GM10847 (cell line): ENCODE results near the gene CD2BP2.

Experiments
- POLR2A ChIP-seq: IDR thresholded peaks from 2 replicates; pipeline ENCODE4 v1.6.1; 2011; ENCODE audit not compliant: insufficient read length; ENCODE audit errors: extremely low read depth

Gene CD2BP2

DNA sequence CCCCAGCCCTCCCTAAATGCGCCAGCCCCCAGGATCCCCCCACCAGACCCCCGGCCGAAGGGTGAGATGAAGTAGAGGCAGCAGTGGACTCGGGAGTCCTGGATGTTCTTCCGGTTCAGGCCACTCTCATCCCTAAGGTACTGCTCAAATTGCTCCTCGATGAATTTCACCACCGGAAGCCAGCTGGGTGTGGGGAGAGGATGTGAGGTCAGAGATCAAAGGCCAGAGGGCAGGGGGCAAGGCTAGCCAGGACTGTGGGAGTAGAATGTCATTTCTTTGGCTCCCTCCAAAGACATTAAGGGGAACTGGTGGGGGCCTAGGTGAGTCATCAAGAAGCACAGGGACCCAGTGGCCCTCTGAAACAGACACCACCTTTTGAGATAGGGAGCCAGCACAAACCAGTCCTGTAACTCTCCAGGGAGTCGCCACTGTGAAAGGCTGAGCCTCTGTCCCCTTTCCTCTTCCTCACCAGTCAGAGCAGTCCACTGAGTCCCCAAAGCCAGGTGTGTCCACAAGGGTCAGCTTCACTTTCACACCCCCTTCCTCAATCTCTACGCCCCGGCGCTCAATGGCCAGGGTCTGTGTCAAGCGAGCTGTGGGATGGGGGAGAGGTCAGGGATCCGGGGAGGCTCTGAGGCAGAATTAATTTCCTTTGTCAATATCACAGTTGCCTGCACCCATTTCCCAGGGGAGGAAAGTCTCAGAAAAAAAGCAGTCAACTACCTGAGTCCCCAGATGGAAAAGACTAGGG lies 26.4 kb upstream of the CD2BP2 start:
- no peak for TF ChIP-seq POLR2A

GRCh38 chr16:30380803-30381208 lies 25.7 kb upstream of the CD2BP2 start:
- TF ChIP-seq POLR2A, result no peak

GRCh38 chr16:30380072-30380802 lies 25.1 kb upstream of the CD2BP2 start:
- TF ChIP-seq POLR2A, result no peak

DNA sequence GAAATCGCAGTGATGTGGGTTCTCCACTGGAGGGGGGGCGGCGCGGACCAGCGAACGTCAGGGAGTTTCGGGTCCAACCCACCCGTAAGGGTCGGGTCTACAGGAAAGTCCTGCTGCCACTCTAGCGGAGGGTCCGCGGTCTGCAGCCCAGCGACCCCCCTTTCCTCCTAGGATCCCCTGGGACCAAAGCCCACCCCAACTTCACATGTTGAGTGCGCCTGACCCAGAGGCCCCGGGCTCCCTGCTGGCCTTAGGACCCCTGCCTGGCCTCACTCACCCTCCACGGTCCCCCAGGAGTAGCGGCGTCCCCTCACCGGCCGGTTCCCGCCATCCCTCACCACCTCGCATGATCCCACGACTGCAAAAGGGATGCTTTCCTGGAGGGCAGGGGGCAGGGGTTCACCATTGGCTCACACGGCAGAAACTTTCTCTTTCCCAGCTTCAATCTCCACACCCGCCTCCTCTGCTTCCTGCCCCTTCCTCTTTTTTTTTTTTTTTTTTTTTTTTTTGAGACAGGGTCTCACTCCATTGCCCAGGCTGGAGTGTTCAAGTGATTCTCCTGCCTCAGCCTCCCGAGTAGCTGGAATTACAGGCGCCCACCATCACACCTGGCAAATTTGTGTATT lies 24.2 kb upstream of the CD2BP2 start:
- TF ChIP-seq POLR2A, result no peak

GRCh38 chr16:30378236-30379157 lies 23.4 kb upstream of the CD2BP2 start:
- TF ChIP-seq POLR2A, result peak; percentile 73

- TF ChIP-seq POLR2A, result peak; percentile 46
Measured at GRCh38 chr16:30377812-30378235, 22.7 kb upstream of the CD2BP2 start.

GRCh38 chr16:30377050-30377811 lies 22.1 kb upstream of the CD2BP2 start:
- TF ChIP-seq POLR2A, result no peak

DNA sequence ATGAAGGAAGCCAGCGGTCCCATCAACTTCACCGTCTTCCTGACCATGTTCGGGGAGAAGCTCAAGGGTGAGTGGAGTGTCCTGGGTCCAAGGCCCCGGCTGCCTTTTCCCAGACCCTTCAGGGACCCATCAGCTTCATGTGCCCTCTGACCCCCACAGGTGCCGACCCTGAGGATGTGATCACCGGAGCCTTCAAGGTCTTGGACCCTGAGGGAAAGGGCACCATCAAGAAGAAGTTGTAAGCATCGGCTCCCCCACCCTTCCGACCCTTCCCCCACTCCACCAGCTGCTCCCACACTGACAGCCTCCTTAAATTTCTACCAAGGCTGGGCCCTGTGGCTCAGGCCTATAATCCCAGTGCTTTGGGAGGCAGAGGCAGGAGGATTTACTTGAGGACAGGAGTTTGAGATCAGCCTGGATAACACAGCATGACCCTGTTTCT lies 21.4 kb upstream of the CD2BP2 start:
- TF ChIP-seq POLR2A, result no peak

DNA sequence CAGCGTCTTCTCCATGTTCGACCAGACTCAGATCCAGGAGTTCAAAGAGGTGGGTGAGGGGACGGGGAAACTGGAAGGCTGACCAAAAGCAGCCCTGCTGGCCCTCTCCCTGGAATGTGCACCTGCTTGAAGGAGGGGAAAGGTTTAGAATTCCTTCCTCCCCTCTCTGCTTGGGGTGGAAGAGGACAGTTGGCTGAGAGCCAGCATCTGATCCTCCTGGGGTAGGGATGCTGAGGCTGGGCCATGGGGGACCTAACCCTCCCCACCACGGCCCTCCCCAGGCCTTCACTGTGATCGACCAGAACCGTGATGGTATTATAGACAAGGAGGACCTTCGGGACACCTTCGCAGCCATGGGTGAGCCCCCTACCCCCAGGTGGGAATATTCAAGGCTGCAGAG lies 20.8 kb upstream of the CD2BP2 start:
- no peak for TF ChIP-seq POLR2A

DNA sequence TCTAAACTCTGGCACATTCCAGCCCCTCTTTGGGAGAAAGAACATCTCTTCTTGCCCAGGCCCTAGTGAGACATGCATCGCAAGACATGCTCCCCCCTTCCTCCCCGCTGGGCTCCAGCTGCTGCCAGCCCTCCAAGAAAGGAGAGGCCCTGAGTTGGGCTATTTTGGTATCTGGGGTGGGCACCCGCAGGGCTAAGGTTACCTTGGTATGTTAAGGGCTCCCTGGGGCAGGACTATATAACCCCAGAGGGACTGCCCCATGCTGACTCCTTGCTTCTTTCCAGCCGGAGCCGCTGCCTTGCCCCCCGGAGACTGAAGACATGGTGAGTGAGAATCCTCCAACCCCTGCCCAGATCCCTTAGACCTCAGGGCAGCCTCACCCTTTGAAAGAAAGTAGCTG lies 19.4 kb upstream of the CD2BP2 start, which contains the start of gene MYL11:
TSS of gene MYL11 (plus strand) at position 265 of the 400 bp plus-strand sequence. CDS start at position 321, 56 bp downstream.
- no peak for TF ChIP-seq POLR2A

DNA sequence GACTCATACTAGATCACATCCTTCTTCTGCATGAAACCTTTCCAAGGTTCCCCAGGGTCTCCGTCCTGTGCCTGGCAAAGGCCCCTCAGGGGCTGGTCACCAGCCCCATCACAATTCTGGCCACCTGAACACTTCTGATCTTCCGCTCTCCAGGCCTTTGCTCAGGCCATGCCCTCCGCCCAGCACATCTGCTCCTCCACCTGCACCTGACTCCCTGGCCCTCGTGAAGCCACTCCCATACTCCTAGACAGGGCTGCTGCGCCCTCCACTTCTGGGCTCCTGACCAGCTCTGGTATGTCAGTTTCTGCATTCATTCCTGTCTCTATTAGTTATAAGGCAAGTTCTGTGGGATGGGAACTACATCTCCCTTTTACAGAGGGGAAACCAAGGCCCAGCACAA lies 17.6 kb upstream of the CD2BP2 start:
- no peak for TF ChIP-seq POLR2A

DNA sequence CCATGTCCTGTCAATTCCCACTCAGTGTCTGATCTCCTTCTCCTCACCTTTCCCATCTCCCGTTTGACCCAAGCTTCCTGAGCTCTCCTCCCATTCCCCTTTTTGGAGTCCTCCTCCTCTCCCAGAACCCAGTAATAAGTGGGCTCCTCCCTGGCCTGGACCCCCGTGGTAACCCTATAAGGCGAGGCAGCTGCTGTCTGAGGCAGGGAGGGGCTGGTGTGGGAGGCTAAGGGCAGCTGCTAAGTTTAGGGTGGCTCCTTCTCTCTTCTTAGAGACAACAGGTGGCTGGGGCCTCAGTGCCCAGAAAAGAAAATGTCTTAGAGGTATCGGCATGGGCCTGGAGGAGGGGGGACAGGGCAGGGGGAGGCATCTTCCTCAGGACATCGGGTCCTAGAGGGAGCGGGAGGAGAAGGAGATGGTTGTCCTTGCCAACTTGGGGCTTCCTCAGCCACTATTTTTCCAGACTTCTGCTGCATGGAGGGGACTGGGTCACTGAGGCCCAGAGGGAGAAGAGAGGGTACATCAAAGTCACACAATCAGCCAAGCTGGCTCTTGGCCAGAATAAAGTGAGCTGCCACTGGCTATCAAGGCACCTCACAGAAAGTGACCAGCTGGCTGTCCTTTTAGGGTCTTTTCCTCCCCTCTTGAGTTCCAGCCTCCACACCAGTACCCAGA lies 17.1 kb upstream of the CD2BP2 start:
- no peak for TF ChIP-seq POLR2A

DNA sequence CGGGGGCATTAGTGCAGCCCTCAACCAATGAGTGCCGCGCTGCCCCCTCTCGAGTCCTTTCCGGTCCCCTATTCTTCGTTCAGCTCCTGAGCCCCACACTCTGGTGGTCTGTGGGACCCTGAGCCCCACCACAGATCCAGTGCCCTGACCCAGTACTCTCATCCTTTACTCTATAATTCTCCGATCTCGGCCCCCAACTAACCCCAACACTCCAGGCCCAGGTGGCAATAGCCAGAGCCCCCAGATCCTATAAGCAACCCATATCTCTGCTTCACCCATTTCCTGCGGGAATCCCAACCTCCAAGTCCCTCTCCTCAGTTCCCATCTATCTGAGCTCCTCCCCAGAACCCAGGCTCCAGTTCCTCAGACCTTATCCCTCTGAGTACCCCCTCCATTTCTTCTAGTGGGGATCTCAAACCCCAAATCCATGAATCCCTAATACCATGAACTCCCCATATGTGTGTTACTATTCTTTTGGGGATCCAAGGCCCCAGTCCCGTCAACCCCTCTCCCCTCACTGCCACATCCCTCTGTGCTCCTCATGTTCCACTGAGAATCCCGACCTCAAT lies 16.2 kb upstream of the CD2BP2 start:
- TF ChIP-seq POLR2A, result peak; percentile 52
